LNCAP (cell line): ENCODE measurements around the gene ATG2A.

ENCODE experiments used
- CTCF ChIP-seq: fragments of 450-650 bp; IDR thresholded peaks from 2 replicates; pipeline ENCODE4 v1.5.1; 2017; ENCODE audit warnings: mild to moderate bottlenecking

The ATG2A gene

GRCh38 chr11:64936539-64936938, 19.5 kb upstream of the ATG2A start:
- TF ChIP-seq CTCF, result no peak

- no peak for TF ChIP-seq CTCF
These were observed 18.5 kb upstream of the ATG2A start, which contains the start of gene GPHA2 for GRCh38 chr11:64935359-64936081. Gene GPHA2 (minus strand): TSS chr11:64935893. CDS start chr11:64935460, 433 bp downstream.

GRCh38 chr11:64934682-64935358, 17.8 kb upstream of the ATG2A start:
- no peak for TF ChIP-seq CTCF

GRCh38 chr11:64933935-64934681, 17.1 kb upstream of the ATG2A start:
- TF ChIP-seq CTCF, result no peak

- no peak for TF ChIP-seq CTCF
These were observed 16.4 kb upstream of the ATG2A start for GRCh38 chr11:64933213-64933934.

GRCh38 chr11:64932324-64932723, 15.3 kb upstream of the ATG2A start:
- TF ChIP-seq CTCF, result no peak

- TF ChIP-seq CTCF, result no peak
These were observed 14.3 kb upstream of the ATG2A start for GRCh38 chr11:64931290-64931689.
